Measurements from ENCODE around the gene SCGB3A1. TPM values are rescaled to one million over a fixed set of nuclear protein-coding genes. Genes with fewer than 3 reads are reported as not detected.

The SCGB3A1 gene
- total and polyA plus RNA-seq, 9 of the 15 experiments (the other 6 are each of a cell fraction or from before 2014, with no cell fraction given): 0.33 TPM; not detected in 8

DNA sequence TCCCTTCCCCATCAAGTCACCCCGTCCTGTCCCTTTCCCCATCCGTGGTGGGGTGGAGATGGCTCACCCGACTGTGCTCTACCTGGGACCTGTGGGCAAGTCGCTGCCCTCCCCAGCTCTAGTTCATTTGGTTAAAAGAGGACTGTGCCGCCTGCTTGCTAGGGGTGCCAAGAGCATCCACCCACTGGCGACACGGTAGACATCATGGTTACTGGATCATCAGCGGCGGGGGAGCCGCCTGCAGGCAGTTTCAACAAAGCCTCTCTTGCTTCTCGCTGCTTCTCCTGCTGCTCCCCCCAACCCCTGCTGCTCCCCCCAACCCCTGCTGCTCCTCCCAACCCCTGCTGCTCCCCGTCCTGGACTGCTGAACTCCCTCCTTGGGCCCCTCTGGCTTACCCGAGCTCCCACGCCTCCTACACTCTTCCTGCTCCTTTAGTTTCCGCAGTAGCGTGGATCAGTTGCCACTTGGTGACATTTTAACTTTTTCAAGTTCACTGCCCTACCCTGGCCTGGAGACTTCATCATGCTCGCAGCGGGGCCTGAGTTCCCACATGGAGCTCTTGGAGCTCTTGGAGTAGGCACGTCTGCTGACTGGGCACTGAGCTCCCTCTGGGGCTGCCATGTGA lies 22.0 kb upstream of the SCGB3A1 start:
- Histone ChIP-seq H3K27ac (ENCODE audit: extremely low read depth, low read depth, low read length) (no peak overlapping the region), H3K4me2 (ENCODE audit: insufficient read depth, low read length) (no peak overlapping the region), H3K36me3 (ENCODE audit: control insufficient read depth, insufficient read depth, low read length) (no peaks in the 10 kb centered on the region), H3K9me1 (ENCODE audit: control insufficient read depth, insufficient read depth, low read length) (no peaks in the 10 kb centered on the region), H3K9me3 (replicated peaks; ENCODE audit: control insufficient read depth, insufficient read depth, low read depth, low read length) (no peaks in the 10 kb centered on the region), H3K4me3 (no peak overlapping the region), H3K27me3 (ENCODE audit: control insufficient read depth in 2 of 2, insufficient read depth in 2 of 2, low read length in 2 of 2) (peaks cover 22 to 47% of the 10 kb centered on the region in 2 experiments; a peak in 4 of 5 replicates), H3K79me2 (ENCODE audit: control insufficient read depth, insufficient read depth, low read length) (no peaks in the 10 kb centered on the region), H3K9ac (ENCODE audit: insufficient read depth in 1 of 2, low read depth in 2 of 2, low read length in 2 of 2) (no peak overlapping the region), H4K20me1 (replicated peaks; ENCODE audit: control insufficient read depth, insufficient read depth, low read length) (0 out of 2 replicates have a peak, but pooled peaks cover 12% of the 10 kb centered on the region), H3K4me1 (replicated peaks in 1 of 2; ENCODE audit: control insufficient read depth in 2 of 2, insufficient read depth in 2 of 2, low read length in 2 of 2) (peaks cover 3 to 41% of the 10 kb centered on the region in 2 experiments; a peak in 4 of 5 replicates), H2AFZ (ENCODE audit: low read depth, low read length) (no peak overlapping the region)
- CTCF ChIA-PET (ENCODE audit: low intra/inter-chr PET ratio): no interaction called here
- POLR2A ChIA-PET: no interaction called here
- intact Hi-C loops (cut with micrococcal nuclease): no loop called here
- TF ChIP-seq NR1H2 (CRISPR knock-in tag; IDR thresholded peaks at IDR 0.05) (no peak), HNRNPLL (IDR thresholded peaks at IDR 0.05; ENCODE audit: low read depth, low read length, poor library complexity, severe bottlenecking) (no peak), EGR1 (conservative IDR thresholded peaks at IDR 0.05) (0 out of 2 replicates have a peak, but pooled peaks have one; percentile 12), MYBL2 (IDR thresholded peaks at IDR 0.05; ENCODE audit: low read depth) (no peak), MYBL2 (CRISPR knock-in tag; IDR thresholded peaks at IDR 0.05; ENCODE audit: borderline replicate concordance) (no peak)
- TF ChIP-seq, protein P1, sequence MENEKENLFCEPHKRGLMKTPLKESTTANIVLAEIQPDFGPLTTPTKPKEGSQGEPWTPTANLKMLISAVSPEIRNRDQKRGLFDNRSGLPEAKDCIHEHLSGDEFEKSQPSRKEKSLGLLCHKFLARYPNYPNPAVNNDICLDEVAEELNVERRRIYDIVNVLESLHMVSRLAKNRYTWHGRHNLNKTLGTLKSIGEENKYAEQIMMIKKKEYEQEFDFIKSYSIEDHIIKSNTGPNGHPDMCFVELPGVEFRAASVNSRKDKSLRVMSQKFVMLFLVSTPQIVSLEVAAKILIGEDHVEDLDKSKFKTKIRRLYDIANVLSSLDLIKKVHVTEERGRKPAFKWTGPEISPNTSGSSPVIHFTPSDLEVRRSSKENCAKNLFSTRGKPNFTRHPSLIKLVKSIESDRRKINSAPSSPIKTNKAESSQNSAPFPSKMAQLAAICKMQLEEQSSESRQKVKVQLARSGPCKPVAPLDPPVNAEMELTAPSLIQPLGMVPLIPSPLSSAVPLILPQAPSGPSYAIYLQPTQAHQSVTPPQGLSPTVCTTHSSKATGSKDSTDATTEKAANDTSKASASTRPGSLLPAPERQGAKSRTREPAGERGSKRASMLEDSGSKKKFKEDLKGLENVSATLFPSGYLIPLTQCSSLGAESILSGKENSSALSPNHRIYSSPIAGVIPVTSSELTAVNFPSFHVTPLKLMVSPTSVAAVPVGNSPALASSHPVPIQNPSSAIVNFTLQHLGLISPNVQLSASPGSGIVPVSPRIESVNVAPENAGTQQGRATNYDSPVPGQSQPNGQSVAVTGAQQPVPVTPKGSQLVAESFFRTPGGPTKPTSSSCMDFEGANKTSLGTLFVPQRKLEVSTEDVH (IDR thresholded peaks at IDR 0.05; ENCODE audit: low read depth, partially characterized antibody): no peak
- in situ Hi-C loops (cut with MboI): no loop called here
- ATAC-seq (no peak), FAIRE-seq (no peak), DNase-seq (ENCODE audit: extremely low read depth in 1 of 4, low spot score in 3 of 4) (no peak)
- WGBS (ENCODE audit: insufficient coverage, low coverage, missing lambda C conversion rate): 9% methylated on average over 18 of the region's 19 CpGs
- BruUV-seq (replicated peaks): no TSS peak
